HepG2 (cell line): ENCODE measurements around the gene CCSER2. TPM values are rescaled to one million over a fixed set of nuclear protein-coding genes. Genes with fewer than 3 reads are reported as not detected.
"Not testable (repeated sequence)": the region's sequence is repeated elsewhere in the genome, so short reads cannot be mapped to it uniquely, and the experiment has no call there.

Experiments
- ATAC-seq: fragments of 200-7000 bp; cut with Tn5 transposase; 3 replicates; pipeline ENCODE4 v1.9.1; 2020; ENCODE audit warnings: mild to moderate bottlenecking, moderate library complexity
- BruUV-seq: library from RNA; stranded (reverse); fragments of 400-500 nt; replicated peaks from 2 replicates; lab custom pipeline; 2021; lab: Mats Ljungman, UMichigan
- CTCF ChIA-PET: fragments of 300-600 bp; formaldehyde crosslinking; extraction: SDS; loops from one replicate; lab custom pipeline; 2021; ENCODE audit warnings: low total read pairs, inconsistent platforms, low intra/inter-chr PET ratio; lab: Yijun Ruan, JAX
- POLR2A ChIA-PET: fragments of 350-600 bp; sonication (Branson Sonifier 250); formaldehyde crosslinking; loops from one replicate; lab custom pipeline; 2020; ENCODE audit warnings: antibody characterized with exemption, inconsistent platforms; lab: Yijun Ruan, JAX
- DNase-seq: peaks from one replicate; pipeline ENCODE4 v3.0.0-alpha.2; 2015; ENCODE audit warnings: low spot score
- FAIRE-seq: peaks from 3 replicates; lab custom pipeline; 2011; peaks lifted over from hg19 to GRCh38; lab: Jason Lieb, UNC
- H2AFZ ChIP-seq: one replicate; pipeline ENCODE4 v1.6.1; 2011; ENCODE audit warnings: low read length, inconsistent platforms
- H3K27ac ChIP-seq: fragments of 300-600 bp; 3 replicates; pipeline ENCODE4 v1.8.0; 2011; ENCODE audit warnings: mixed run types, mild to moderate bottlenecking, mixed read lengths, low read length, inconsistent platforms; ENCODE audit not compliant: insufficient read depth; ENCODE audit errors: extremely low read length
- H3K27me3 ChIP-seq, 2 experiments: fragments of 200-600 bp in 1 of 2; 2 replicates in 1 of 2; 3 replicates in 1 of 2; pipeline versions ENCODE4 v1.6.0 to v1.8.0; 2011; ENCODE audit warnings: low read length in 2 of 2, mild to moderate bottlenecking in 2 of 2, moderate library complexity in 2 of 2, inconsistent platforms in 1 of 2; ENCODE audit not compliant: insufficient read depth in 2 of 2, control insufficient read depth in 1 of 2
- H3K36me3 ChIP-seq, 2 experiments: fragments of 200-600 bp in 1 of 2; replicated peaks in 1 of 2; 2 replicates in 1 of 2; 3 replicates in 1 of 2; pipeline versions ENCODE4 v1.5.1 to v1.8.0; 2011; ENCODE audit warnings: low read length in 2 of 2, inconsistent platforms in 1 of 2; ENCODE audit not compliant: insufficient read depth in 2 of 2, control insufficient read depth in 1 of 2
- H3K4me1 ChIP-seq: 2 replicates; pipeline ENCODE4 v1.5.1; 2012; ENCODE audit warnings: low read length, inconsistent platforms; ENCODE audit not compliant: insufficient read depth
- H3K4me2 ChIP-seq: 2 replicates; pipeline ENCODE4 v1.6.0; 2011; ENCODE audit warnings: low read depth, low read length, inconsistent platforms
- H3K4me3 ChIP-seq, 3 experiments: fragments of 200-600 bp in 1 of 3; sonication (generic), shearing (Covaris generic) in 1 of 3; replicated peaks in 1 of 3; 2 replicates each; pipeline ENCODE4 v1.5.1; 2011 to 2016; ENCODE audit warnings: low read length in 3 of 3, inconsistent platforms in 2 of 3, low read depth in 2 of 3, mild to moderate bottlenecking in 2 of 3, control low read depth in 1 of 3, mixed read lengths in 1 of 3; ENCODE audit not compliant: insufficient read depth in 1 of 3
- H3K79me2 ChIP-seq: one replicate; pipeline ENCODE4 v1.6.1; 2011; ENCODE audit warnings: low read length, inconsistent platforms; ENCODE audit not compliant: insufficient read depth
- H3K9ac ChIP-seq: 2 replicates; pipeline ENCODE4 v1.6.0; 2011; ENCODE audit warnings: mild to moderate bottlenecking, low read depth, low read length, inconsistent platforms; ENCODE audit not compliant: insufficient read depth
- H3K9me3 ChIP-seq: 2 replicates; pipeline ENCODE4 v1.5.1; 2012; ENCODE audit warnings: mild to moderate bottlenecking, low read length
- H4K20me1 ChIP-seq: 2 replicates; pipeline ENCODE4 v1.6.0; 2011; ENCODE audit warnings: inconsistent platforms, mild to moderate bottlenecking, low read length, moderate library complexity; ENCODE audit not compliant: insufficient read depth
- MAFF ChIP-seq: IDR thresholded peaks from 2 replicates; pipeline ENCODE4 v1.6.1; 2011; ENCODE audit warnings: low read depth, low read length, improper control_type of control experiment
- MAFG ChIP-seq: sonication (generic); formaldehyde crosslinking; IDR thresholded peaks from 2 replicates; pipeline ENCODE4 v1.5.1; 2020; ENCODE audit warnings: mild to moderate bottlenecking, missing genetic modification reagents
- MAFK ChIP-seq, 2 experiments: IDR thresholded peaks in 1 of 2; conservative IDR thresholded peaks in 1 of 2; 2 replicates each; pipeline ENCODE4 v1.6.1; 2011; ENCODE audit warnings: improper control_type of control experiment in 2 of 2, low read length in 2 of 2
- WGBS: methylation state at CpG from one replicate; pipeline ENCODE4 v1.1.6; 2017; ENCODE audit warnings: low lambda C conversion rate; 5-methylcytosine and 5-hydroxymethylcytosine counted together
- in situ Hi-C: cut with HindIII; loops from 2 replicates; pipeline ENCODE4 v1.10.0; 2017; ENCODE audit warnings: low pct_unique_long_range_greater_than_20kb; ENCODE audit not compliant: extremely low pct_ligation_motif_present
- intact Hi-C: fragments of 100-400 bp; cut with micrococcal nuclease; formaldehyde crosslinking; loops from one replicate; pipeline ENCODE4 v1.10.0; 2022; ENCODE audit not compliant: unreplicated experiment
- polyA plus RNA-seq, 8 experiments: library from polyadenylated mRNA; depleted of rRNA in 3 of 8; stranded (reverse) in 7 of 8; unstranded in 1 of 8; fragments of >200 nt; fragmentation: Illumina TruSeq in 4 of 8; extraction: Trizol in 4 of 8; gene quantifications; 2 replicates each; pipeline versions ENCODE4 v1.2.1 to v1.2.3, GENCODE V29; 2011 to 2016; ENCODE audit warnings: low read depth in 4 of 8, missing spikeins in 1 of 8, mixed read lengths in 1 of 8; ENCODE audit not compliant: insufficient read depth in 1 of 8
- total RNA-seq, 5 experiments: library from RNA; depleted of rRNA; stranded (reverse); fragments of >200 nt; fragmentation: Illumina TruSeq; extraction: Trizol; gene quantifications; 2 replicates each; pipeline ENCODE4 v1.2.3, GENCODE V29; 2016; ENCODE audit warnings: low read depth in 1 of 5

The CCSER2 gene
- total and polyA plus RNA-seq, 2 of the 13 experiments (the other 11 are each of a cell fraction or from before 2014, with no cell fraction given), result 13.3 to 17.2 TPM

DNA sequence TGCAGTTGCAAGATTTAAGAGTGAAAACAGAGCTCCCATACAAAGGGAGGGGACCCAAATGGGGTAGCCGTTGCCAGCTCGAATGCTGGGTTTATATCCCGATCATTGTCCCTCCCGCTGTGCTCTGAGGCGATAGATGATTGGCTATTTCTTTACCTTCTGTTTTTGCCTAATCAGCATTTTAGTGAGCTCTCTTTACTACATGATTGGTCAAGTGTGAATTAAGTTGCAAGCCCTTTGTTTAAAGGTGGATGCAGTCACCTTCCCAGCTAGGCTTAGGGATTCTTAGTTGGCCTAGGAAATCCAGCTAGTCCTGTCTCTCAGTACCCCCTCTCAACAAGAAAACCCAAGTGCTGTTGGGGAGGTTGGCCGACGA is 197.4 kb downstream of the CCSER2 start:
- H3K36me3 ChIP-seq, result not testable (repeated sequence)
- peak; percentile 97 for TF ChIP-seq MAFF
- peak; percentile 13; the same call in 1 of the 2 replicates for TF ChIP-seq MAFG
- peak; percentile 95 to 97 for TF ChIP-seq MAFK (conservative IDR thresholded peaks at IDR 0.05 in 1 of 2, IDR thresholded peaks at IDR 0.05 in 1 of 2; ENCODE audit: low read length in 2 of 2)
- TF ChIP-seq, all 625 proteins: peak for 3; not testable (repeated sequence) for 622
- in situ Hi-C loops, H3K79me2 ChIP-seq, BruUV-seq, ATAC-seq, CTCF ChIA-PET, H3K27ac ChIP-seq, H2AFZ ChIP-seq, DNase-seq, H3K27me3 ChIP-seq, FAIRE-seq, H3K4me3 ChIP-seq, H4K20me1 ChIP-seq, H3K4me2 ChIP-seq, intact Hi-C loops, H3K9ac ChIP-seq: not testable (repeated sequence)
- Histone ChIP-seq H3K4me1 (peaks cover 54% of the 10 kb centered on the region), H3K9me3 (peaks cover 14% of the 10 kb centered on the region; the same call in 1 of the 2 replicates)
- POLR2A ChIA-PET, result interaction anchor here (1.2 kb wide), 1 partner anchor 14 kb away, joined by 3 read pairs; no protein-coding TSS in a partner anchor
- 99% methylated on average over 5 of the region's 7 CpGs for WGBS

DNA sequence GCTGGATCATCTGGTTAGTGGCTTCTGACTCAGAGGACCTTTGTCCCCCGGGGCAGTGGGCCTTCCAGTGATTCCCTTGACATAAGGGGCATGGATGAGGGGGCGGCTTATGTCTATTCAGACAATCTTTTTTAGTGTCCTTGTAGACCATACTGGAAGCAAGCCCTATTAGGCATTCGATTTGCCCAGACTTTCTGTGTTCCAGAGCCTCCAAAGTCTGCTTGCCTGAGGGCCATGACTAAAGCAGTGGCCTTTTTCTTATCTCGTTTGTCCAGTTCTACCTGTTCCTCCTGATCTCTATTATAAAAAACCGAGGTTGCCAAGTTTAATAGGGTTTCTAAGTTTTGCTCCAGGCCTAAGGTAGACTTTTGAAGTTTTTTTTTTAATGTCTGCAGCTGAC is 199.0 kb downstream of the CCSER2 start:
- 58% methylated on average over 3 of the region's 5 CpGs for WGBS

GRCh38 chr10:84528526-84528925 is 200.1 kb downstream of the CCSER2 start:
- ATAC-seq, H3K9ac ChIP-seq, H3K36me3 ChIP-seq, H2AFZ ChIP-seq, intact Hi-C loops, in situ Hi-C loops, H3K4me2 ChIP-seq, H3K27ac ChIP-seq, H3K79me2 ChIP-seq, H4K20me1 ChIP-seq, DNase-seq, FAIRE-seq, CTCF ChIA-PET, POLR2A ChIA-PET, BruUV-seq, H3K4me3 ChIP-seq, H3K27me3 ChIP-seq: not testable (repeated sequence)
- Histone ChIP-seq H3K4me1 (peaks cover 28% of the 10 kb centered on the region), H3K9me3 (peaks cover 14% of the 10 kb centered on the region; the same call in 1 of the 2 replicates)
- 78% methylated on average over 5 of the region's 5 CpGs for WGBS

More for the DNA sequence above, 199.0 kb downstream of the CCSER2 start:
- DNase-seq, H3K79me2 ChIP-seq, H2AFZ ChIP-seq, H3K4me2 ChIP-seq, FAIRE-seq, BruUV-seq, H3K27me3 ChIP-seq, H3K9ac ChIP-seq, CTCF ChIA-PET, ATAC-seq, POLR2A ChIA-PET, H4K20me1 ChIP-seq, H3K27ac ChIP-seq, H3K4me3 ChIP-seq, in situ Hi-C loops, H3K36me3 ChIP-seq, intact Hi-C loops: not testable (repeated sequence)
- Histone ChIP-seq H3K9me3 (peaks cover 14% of the 10 kb centered on the region; the same call in 1 of the 2 replicates), H3K4me1 (peaks cover 39% of the 10 kb centered on the region)
